ENCODE results near the gene CRYGN.

The CRYGN gene

DNA sequence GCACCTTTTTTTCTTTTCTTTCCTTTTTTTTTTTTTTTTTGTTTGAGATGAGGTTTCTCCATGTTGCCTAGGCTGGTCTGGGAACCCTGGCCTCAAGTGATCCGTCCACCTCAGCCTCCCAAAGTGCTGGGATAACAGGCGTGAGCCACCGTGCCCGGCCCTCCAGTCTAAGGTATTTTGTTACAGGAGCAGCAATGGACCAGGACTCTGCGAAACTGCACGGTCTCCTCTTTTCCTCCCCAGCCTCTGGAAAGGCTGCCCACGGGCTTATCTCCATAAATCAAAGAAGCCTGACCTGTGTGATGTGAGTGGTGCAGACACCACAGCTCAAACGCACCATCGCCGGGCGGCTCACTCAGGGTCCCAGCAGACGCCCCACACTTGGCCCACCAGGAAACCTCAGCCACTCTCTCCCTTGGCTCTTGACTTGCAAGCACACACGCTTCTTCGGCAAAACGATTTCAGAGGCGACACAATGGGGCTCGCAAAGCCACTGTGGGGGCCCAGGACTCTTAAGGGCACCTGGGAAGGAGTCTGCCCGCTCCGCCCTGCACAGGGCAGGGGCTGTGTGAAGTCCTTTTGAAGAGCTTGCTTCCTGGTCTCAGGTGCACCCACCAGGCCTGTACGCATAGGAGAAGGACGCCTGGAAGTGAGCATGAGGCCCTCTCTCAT lies 50.7 kb downstream of the CRYGN start:
- DNase-seq = no peak

GRCh38 chr7:151388430-151388829 lies 51.5 kb downstream of the CRYGN start:
- no peak for DNase-seq

DNA sequence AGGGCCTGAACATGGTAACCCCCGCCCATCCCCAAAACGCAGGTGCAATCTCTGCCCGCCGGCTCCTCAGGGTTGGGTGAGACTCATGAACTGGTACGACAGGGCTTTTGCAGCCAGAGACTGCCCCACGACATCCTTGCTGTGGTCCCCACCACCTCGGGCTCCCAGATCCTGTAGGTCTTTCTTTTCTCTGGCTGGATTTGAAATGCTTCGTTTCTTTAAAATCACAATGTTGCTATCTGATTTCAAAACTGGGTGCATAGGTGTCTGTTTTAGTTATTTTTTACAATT lies 52.0 kb downstream of the CRYGN start:
- DNase-seq = no peak

DNA sequence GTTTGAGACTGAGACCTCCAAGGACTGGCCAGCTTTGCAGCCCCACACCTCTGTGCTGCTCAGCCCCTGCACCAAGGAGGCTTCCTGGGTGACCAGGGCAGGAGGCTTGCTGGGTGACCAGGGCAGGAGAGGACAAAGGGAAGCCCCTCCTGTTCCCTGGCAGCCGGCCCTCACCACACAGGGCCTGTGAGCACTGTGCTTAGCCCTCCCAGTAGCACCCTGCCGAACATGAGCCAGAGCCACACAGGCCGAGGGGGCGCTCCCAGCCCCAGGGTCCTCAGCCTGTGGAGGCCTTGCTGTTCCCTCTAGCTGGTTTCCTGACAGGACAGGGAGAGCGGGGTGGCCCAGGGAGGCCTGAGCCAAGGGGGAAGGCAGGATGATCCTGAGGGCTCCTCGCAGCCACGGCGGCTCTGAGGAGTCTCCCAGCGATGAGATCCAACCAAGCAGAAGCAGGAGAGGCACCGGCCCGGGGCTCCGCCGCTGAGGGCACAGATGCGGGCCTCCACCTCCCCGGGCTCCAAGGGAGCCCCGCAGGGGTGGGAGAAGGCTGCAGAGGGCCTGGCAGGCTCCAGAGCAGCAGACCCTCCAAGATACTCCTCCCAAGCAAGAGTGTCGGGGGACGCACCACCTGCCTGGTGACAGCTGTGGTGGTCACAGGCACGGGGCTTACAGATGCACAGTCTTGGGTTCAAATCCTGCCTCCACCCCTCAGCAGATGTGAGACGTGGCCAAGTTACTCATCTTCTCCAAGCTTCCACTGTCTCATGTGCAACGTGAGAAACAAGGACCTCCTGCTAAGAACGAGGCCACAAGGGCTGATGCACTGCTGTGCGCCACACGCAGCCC lies 52.6 kb downstream of the CRYGN start:
- DNase-seq = no peak

DNA sequence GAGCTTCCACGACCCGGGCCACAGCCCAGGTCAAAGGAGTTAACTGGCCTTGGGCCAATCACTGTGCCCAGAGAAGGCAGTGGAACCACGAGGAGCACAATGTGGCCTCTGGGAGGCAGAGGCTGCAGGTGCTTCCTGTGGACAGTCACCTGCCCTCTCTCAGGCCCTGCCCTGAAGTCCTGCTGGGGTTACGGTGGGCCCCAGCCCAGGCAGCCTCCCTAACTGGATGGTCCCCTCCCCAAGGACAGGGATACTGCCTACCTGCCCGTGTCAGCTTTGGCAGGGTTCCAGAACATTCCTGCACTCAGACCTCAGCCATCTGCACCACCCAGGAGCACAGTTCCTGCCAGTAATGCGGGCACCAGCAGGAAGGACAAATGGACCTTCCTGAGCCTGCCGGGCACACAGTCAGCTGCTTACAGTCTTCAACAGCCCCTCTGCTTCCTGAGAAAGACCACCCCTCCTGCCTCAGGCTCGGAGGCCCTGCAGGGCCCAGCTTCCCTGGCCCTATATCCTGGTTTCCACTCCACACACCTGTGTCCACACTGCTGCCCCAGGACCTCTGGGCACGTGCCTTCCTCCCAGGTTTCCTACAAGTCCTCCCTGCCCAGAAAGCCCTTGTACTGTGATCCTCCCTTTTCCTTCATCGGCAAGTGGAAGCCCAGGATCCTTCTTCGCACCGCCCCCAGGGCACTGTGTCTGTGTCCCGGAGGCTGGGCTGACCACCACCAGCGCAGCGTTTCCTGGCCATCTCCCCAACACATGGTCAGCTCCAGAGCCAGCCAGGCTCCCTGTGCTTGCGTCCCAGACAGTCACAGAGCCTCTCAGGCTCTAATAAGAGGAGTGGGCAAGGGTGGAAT lies 53.4 kb downstream of the CRYGN start:
- DNase-seq = no peak

- DNase-seq = no peak
These were observed 54.2 kb downstream of the CRYGN start for GRCh38 chr7:151385626-151386300.

GRCh38 chr7:151384776-151385625 lies 54.9 kb downstream of the CRYGN start:
- DNase-seq = no peak

DNA sequence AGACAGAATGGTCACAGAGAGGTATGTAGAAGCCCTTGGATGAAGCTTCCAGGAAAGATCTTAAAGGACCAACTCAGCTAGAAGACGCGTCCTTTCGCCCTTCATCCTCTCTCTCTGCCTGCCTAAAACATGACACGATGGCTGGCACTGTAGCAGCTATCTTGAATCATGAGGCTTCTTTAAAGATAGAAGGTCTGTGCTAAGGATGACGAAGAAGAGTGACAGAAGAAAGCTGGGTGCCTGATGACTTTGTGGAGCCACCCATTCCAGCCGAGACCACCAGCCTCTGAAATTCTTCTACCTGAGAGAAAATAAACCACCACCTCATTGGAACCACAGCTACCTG lies 55.6 kb downstream of the CRYGN start:
- DNase-seq = no peak

- DNase-seq = no peak
These were observed 56.1 kb downstream of the CRYGN start for GRCh38 chr7:151383638-151384351.

GRCh38 chr7:151382079-151382885 lies 57.7 kb downstream of the CRYGN start:
- no peak for DNase-seq

DNA sequence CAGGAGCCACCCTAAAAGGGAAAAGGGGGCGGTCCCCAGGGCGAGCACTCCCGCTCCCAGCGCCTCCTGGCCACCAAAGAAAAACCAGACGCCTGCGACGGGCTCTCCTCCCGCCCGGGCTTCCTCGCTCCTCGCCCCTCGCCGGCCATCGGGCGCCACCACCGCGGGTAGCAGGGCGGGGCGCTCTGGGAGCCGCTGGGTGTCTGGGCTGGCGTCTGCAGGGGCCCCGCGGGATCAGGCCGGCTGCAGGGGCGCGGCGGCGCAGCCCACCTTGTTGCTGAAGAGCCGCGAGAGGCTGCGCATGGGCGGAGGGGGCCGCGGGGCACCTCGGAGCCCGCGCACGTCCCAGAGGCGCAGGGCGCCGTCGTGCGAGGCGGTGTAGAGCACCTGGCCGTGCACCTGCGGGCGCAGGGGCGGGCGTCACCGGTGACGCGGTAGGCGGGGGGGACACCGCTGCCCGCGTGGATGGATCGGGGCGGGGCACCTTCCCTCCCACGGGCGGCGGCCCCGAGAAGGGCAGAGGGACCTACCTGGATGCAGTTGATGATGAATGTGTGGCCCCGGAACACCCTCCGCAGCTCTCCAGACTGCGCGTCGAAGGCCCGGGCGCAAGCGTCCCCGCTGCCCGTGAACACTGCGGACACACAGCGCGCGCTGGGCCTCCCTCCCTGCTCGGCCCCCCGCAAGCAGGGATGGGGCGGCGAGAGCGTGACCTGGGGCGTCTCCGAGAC lies 58.4 kb downstream of the CRYGN start:
- DNase-seq = no peak

DNA sequence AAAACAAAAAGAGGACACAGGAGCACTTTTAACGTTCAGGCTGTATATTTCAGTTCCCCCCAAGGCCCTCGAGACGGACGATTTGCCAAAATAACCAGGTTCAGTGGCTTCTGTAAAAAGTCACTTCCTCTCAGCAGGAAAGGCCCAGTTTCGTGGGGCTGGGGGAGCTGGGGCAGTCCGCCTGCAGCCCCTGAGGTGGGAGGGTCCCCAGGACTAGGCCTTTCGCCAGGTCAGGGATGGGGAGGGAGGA lies 58.9 kb downstream of the CRYGN start:
- DNase-seq = no peak

DNA sequence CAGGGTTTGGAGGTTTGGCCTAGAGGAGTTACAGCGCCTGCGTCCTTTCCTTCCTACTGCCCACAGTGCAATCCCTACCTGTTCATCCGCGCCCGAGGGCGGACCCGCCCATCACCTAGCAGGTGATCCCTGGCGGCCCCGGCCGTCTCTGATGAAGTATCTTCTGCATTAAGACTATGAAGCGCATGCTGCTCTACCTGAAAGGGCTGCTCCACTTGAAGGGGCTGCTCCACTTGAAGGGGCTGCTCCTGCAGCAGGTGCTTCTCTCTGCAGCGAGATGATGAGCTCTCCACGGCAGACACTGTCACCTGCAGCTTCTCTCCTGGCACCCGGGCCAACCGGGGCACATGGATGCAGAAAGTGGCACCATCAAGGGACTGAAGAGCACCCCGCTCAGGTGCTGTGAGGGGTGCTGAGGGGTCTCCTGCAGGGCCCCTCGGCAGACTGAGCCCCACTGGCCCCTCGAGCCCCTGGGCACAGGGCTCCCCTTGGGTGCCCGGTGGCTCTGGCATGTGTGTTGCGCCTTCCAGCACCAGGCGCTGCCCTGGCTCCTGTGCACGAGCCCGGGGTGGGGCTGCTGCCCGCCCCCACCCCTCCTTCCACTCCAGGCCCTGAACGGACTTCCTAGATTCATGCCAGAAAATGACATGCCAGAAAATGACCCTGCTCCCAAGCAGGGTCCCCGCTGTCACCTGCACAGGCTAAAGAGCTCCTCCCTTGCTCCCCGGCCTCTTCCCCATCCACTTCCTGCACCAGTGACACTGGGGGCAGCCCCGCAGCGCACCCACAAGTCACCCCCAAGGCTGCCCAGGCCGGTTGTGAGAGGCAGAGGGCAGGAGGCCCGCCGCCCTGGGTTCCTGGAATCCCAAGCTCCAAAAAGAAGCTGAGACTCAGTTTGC lies 59.5 kb downstream of the CRYGN start:
- DNase-seq = no peak

DNA sequence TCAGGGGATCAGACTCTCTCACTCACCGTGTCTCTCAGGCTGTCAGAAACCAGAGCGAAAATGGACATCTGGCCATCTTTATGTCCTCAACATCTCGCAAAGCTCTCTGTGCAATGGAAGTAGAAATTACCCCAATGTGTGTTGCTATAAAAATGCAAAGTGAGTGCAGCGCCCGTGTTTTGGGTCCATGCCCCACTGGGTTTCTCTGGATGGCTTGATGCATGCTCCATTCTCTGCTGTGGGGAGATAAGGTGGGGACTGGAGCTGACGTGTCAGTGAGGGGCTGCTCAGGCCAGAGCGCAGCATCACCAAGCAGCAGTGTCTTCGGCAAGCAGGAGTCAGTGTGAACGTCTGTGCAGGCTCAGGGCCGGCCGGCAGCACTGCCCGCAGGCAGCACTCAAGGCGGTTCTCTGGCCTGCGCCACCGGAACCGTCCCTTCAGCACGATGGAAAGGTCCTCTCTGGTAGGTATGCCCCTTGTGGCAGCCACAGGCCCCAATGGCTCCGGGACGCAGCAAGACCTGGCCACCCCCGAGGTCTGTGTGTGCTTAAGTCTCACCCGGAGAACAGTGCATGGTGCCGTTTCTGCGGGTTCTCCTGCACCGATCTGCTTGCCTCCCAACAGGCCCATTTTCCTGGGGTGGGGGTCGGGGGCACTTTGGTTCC lies 60.3 kb downstream of the CRYGN start:
- DNase-seq = no peak

GRCh38 chr7:151379193-151379520 lies 60.8 kb downstream of the CRYGN start:
- no peak for DNase-seq

All from NCI-H1417 treated with DMSO at 0.1 percent for 48 hours (cell line).